Nephron (organoid): Measurements from ENCODE around the gene DAD1.

Experiments
- H3K27ac Mint-ChIP-seq, 3 experiments: 2 replicates each; pipeline ENCODE4 v1.8.0; 2020; ENCODE audit warnings: mixed read lengths in 3 of 3, mild to moderate bottlenecking in 2 of 3, moderate library complexity in 1 of 3
- H3K27me3 Mint-ChIP-seq: 2 replicates; pipeline ENCODE4 v1.8.0; 2021; ENCODE audit warnings: low read depth, mild to moderate bottlenecking, moderate library complexity, mixed read lengths
- H3K36me3 Mint-ChIP-seq: 2 replicates; pipeline ENCODE4 v1.8.0; 2020; ENCODE audit warnings: low read depth, mixed read lengths
- H3K4me1 Mint-ChIP-seq: 2 replicates; pipeline ENCODE4 v1.8.0; 2020; ENCODE audit warnings: mixed read lengths
- H3K4me3 Mint-ChIP-seq, 3 experiments: 2 replicates each; pipeline ENCODE4 v1.8.0; 2020; ENCODE audit warnings: mild to moderate bottlenecking in 3 of 3, mixed read lengths in 3 of 3, moderate library complexity in 2 of 3
- H3K9me3 Mint-ChIP-seq: 2 replicates; pipeline ENCODE4 v1.8.0; 2020; ENCODE audit warnings: mixed read lengths
- TF ChIP-seq, protein P1 (sequence below), 3 experiments: fragments of 200-600 bp; sonication (generic); IDR thresholded peaks; one replicate each; pipeline ENCODE4 v1.5.0; 2021; ENCODE audit warnings: antibody characterized with exemption in 3 of 3; ENCODE audit not compliant: unreplicated experiment in 3 of 3

DAD1 gene

GRCh38 chr14:22547948-22548750 is 40.9 kb downstream of the DAD1 start:
- TF ChIP-seq, protein P1, sequence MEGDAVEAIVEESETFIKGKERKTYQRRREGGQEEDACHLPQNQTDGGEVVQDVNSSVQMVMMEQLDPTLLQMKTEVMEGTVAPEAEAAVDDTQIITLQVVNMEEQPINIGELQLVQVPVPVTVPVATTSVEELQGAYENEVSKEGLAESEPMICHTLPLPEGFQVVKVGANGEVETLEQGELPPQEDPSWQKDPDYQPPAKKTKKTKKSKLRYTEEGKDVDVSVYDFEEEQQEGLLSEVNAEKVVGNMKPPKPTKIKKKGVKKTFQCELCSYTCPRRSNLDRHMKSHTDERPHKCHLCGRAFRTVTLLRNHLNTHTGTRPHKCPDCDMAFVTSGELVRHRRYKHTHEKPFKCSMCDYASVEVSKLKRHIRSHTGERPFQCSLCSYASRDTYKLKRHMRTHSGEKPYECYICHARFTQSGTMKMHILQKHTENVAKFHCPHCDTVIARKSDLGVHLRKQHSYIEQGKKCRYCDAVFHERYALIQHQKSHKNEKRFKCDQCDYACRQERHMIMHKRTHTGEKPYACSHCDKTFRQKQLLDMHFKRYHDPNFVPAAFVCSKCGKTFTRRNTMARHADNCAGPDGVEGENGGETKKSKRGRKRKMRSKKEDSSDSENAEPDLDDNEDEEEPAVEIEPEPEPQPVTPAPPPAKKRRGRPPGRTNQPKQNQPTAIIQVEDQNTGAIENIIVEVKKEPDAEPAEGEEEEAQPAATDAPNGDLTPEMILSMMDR (IDR thresholded peaks at IDR 0.05; ENCODE audit: unreplicated experiment in 3 of 3): no peak
- H3K9me3 Mint-ChIP-seq: no peaks in the 10 kb centered on the region
- H3K27ac Mint-ChIP-seq: peak overlapping the region; percentile 92 to 97 (median 94)
- H3K36me3 Mint-ChIP-seq: no peaks in the 10 kb centered on the region
- peak overlapping the region in 1 of 3 experiments; percentile 11 for H3K4me3 Mint-ChIP-seq
- H3K27me3 Mint-ChIP-seq: peaks cover 12% of the 10 kb centered on the region
- peaks cover 66% of the 10 kb centered on the region for H3K4me1 Mint-ChIP-seq

GRCh38 chr14:22547313-22547947 is 41.6 kb downstream of the DAD1 start:
- H3K9me3 Mint-ChIP-seq: no peaks in the 10 kb centered on the region
- H3K27me3 Mint-ChIP-seq: peaks cover 12% of the 10 kb centered on the region
- no peaks in the 10 kb centered on the region for H3K36me3 Mint-ChIP-seq

GRCh38 chr14:22546722-22547071 is 42.3 kb downstream of the DAD1 start:
- Mint-ChIP-seq H3K36me3 (no peaks in the 10 kb centered on the region), H3K4me3 (no peak overlapping the region), H3K4me1 (peaks cover 61% of the 10 kb centered on the region), H3K27ac (peak overlapping the region; percentile 92 to 97 (median 94)), H3K27me3 (peaks cover 8% of the 10 kb centered on the region), H3K9me3 (no peaks in the 10 kb centered on the region)
- TF ChIP-seq, protein P1 (IDR thresholded peaks at IDR 0.05; ENCODE audit: unreplicated experiment in 3 of 3): no peak

More at GRCh38 chr14:22547313-22547947, 41.6 kb downstream of the DAD1 start:
- Mint-ChIP-seq H3K4me1 (peaks cover 66% of the 10 kb centered on the region), H3K4me3 (no peak overlapping the region), H3K27ac (peak overlapping the region; percentile 92 to 97 (median 94))
- TF ChIP-seq, protein P1 (IDR thresholded peaks at IDR 0.05; ENCODE audit: unreplicated experiment in 3 of 3): no peak

DNA sequence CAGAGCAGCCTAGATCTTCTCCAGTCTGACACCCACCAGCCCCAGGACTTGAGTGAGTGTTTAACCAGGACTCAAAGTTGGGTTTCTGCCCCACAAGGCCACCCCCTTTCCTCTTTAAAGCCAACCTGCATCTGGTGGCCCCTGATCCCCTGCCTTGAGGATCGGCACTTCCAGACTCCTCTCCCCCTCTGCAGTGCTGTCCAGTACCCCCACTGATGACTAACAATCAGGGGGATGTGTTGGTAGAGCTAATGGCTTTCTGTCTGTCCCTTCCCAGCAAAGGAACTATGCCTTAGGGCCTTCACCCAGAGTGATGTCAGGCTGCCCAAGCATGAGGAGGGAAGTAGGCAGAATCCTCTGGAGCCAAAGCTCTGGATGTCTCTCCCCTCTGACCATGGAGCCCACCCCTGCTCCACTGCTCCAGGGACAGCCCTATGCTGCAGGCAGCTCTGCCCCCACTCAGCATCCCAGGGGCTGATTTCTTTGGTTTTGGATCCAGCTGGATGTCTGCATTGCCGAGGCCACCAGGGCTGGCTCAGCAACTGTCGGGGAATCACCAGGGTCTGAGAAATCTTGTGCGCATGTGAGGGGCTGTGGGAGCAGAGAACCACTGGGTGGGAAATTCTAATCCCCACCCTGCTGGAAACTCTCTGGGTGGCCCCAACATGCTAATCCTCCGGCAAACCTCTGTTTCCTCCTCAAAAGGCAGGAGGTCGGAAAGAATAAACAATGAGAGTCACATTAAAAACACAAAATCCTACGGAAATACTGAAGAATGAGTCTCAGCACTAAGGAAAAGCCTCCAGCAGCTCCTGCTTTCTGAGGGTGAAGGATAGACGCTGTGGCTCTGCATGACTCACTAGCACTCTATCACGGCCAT is 42.9 kb downstream of the DAD1 start:
- Mint-ChIP-seq H3K4me3 (no peak overlapping the region), H3K27ac (peak overlapping the region; percentile 92 to 97 (median 94)), H3K4me1 (peaks cover 55% of the 10 kb centered on the region), H3K9me3 (no peaks in the 10 kb centered on the region), H3K27me3 (peaks cover 5% of the 10 kb centered on the region), H3K36me3 (no peaks in the 10 kb centered on the region)
- TF ChIP-seq, protein P1 (IDR thresholded peaks at IDR 0.05; ENCODE audit: unreplicated experiment in 3 of 3): no peak

DNA sequence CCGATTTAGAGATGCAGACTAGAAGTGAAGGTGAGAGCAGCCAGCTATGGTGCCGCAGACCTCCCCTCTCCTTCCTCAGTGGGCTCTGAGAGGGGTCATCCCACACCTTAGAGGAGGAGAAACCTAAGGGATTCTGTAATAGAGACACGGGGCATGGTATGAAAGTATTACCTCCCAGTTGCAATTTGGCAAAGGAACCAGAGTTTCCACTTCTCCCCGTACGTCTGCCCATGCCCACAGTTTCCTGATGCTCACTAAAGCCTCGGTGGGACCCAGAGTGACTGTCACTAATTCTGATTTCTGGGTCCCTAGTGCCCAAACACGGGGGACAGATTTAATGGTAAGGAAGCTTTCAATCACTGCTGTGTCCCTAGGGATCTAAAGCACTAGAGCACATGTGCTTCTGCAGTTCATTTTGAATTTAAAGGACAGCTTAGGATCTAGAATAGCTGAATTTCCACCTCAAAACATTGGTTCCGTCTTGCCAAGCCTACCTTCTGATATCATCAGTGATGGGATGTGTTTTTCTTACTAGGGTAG is 44.1 kb downstream of the DAD1 start:
- peak overlapping the region; percentile 21 to 97 (median 85) for H3K27ac Mint-ChIP-seq

More for the DNA sequence above, 44.1 kb downstream of the DAD1 start:
- H3K9me3 Mint-ChIP-seq: no peaks in the 10 kb centered on the region
- H3K4me1 Mint-ChIP-seq: peaks cover 43% of the 10 kb centered on the region
- TF ChIP-seq, protein P1 (IDR thresholded peaks at IDR 0.05; ENCODE audit: unreplicated experiment in 3 of 3): no peak
- no peak overlapping the region for H3K4me3 Mint-ChIP-seq
- no peaks in the 10 kb centered on the region for H3K36me3 Mint-ChIP-seq
- H3K27me3 Mint-ChIP-seq: peaks cover 5% of the 10 kb centered on the region
